HG03095 (cell line): Measurements from ENCODE around the gene WDR33.
A peak's percentile ranks its signal among the peaks of the same experiment; 100 is the strongest.
"Not testable (repeated sequence)": the region's sequence is repeated elsewhere in the genome, so short reads cannot be mapped to it uniquely, and the experiment has no call there.

Experiments used
- ATAC-seq: cut with Tn5 transposase; IDR thresholded peaks from one replicate; pipeline ENCODE4 v1.9.1; 2021; ENCODE audit warnings: moderate library complexity; ENCODE audit not compliant: unreplicated experiment

WDR33 gene

DNA sequence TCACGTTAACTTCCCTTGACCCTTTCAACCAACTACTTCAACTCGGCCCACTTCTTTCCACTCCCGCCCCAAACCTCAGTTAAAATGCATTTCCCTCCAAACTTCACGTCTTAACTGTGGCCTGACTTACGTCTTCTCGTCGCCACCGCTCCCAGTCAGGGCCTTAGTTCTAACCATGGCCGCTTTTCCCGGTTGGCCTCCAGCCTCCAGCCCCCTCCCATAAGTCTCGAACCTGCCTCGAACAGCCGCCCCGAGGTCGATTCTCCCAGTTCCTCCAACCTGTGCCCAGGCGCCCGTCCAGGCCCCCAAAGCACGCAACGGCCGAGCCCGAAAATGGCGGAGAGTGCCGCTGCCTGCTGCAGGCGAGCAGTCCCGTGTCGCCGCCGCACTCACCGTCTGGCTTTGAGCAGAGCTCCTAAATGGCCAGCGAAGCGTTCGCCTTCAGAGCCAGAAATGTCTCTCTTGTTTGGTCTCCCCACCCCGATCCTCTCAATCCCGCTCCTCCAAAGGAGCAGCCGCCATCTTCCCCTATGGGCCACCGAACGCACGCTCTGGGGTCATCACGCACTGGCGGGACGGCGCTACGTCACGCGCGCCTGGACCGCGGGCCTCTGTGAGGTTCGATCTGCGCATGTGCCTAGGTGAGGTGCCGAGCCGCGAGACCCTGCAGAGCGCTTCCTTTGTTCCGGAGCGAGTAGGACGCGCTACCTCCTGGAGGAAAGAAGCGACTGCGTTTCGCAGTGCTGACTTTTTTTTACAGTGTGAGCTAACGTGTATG, at the start of gene WDR33:
WDR33 (minus strand) TSS at position 553 of the 778 bp plus-strand sequence. CDS start 40,190 bp downstream, outside the sequence.
- peak; percentile 98 for ATAC-seq

DNA sequence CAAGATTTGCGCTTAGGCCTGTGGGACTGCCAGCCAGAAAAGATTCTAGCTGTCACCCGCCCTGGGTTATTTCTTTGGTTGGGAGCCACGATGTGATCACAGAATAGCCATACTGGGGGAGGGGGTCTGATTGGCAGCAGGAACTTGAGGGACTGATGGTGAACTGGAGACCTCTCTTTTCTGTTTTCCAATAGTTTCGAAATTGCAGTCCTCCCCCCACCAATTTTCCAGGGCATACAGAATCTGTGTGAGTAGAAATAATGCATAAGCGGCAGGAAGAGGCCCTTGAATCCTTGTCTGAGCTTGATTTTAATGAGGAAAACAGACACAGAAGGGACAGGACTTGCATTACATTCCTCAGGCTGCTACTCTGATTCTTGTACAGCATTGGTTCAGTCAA, 49.2 kb upstream of the WDR33 start:
- ATAC-seq, result no peak

DNA sequence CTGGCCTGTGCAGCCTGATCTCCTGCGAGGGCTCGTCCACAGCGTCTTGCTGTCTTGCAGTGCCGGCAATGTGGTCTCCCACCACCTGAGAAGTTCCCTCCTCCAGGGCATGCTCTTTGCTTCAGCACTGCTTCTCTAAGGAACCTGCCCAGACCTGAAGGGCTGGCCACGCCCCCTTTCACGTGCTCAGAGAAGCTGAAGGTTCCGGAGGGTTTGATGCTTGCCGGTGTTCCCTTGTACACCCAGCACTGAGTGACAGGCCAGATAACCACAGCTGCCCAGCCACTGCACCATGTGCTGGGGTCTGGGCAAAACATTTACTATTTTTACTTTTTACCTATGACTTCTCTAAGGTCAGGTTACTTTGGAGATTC, 48.7 kb upstream of the WDR33 start:
- no peak for ATAC-seq

DNA sequence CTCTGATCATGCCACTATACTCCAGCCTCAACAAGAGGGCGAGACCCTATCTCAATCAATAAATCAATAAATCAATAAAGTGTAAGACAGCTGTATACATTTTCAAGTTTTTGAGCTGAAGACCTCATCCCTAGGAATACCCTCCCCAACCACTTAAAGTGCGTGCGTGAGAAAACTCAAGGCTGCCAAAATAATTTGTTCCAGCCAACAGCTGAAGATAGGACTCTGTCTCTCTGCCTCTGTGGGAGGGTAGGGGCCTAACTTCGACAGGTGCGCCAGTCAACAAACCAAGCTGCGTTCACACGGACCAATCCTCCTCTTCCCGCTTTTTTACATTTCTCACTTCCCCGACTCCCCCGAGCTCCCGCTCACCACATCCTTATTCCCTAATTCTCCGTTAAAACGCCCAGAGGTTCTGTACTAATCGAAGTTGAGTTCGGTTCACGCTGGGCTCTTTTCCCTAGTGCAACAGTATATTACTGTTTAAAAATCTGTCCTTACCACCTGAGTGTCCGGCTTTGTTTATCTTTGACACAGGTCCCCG, 46.4 kb upstream of the WDR33 start:
- no peak for ATAC-seq

DNA sequence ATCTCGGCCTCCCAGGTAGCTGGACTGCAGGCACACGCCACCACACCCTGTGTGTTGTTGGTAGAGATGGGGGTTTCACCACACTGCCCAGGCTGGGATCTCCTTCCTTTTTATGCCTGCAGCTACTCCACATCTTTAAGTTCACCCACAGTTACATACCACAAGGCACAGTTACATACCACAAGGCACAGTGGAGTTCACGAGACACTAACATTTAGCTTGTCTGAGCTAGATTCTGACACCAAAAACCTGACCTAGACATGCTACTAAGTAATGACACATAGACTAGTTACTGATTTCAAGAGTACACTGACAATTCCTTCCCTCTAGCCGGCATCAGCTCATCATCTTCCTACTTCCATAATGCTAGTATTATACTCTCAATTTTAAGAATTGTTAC, 42.7 kb upstream of the WDR33 start:
- no peak for ATAC-seq

DNA sequence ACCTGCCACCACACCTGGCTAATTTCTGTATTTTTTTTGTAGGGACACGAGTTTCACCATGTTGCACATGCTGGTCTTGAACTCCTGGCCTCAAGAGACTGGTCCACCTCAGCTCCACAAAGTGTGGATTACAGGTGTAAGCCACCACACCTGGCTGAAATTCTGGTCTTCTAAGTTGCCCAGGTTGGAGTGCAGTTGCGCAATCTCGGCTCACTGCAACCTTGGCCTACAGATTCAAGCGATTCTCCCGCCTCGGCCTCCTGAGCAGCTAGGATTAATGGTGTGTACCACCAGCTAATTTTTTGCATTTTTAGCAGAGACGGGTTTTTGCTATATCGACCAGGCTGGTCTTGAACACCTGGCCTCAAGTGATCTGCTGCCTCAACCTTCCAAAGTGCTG, 41.4 kb upstream of the WDR33 start:
- ATAC-seq, result no peak

DNA sequence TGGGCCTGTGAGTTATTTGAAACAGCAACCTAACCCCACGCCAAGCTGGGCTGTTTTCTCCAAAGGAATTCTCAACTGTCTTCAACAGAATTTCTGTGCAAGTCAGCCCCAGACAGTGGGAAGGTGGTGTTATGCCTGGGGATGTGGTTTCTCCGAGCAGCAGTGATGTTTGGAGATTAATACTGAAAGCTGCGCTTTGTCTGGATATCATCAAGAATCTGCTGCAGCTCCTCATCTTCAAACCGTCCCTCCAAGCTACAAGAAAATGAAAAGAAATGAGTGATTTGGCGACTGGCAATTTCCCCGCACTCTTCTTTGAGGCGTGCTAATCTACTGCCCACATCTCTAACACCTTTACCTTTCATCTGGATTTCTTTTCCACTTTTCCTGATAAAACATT, 37.0 kb upstream of the WDR33 start:
- ATAC-seq, result no peak

DNA sequence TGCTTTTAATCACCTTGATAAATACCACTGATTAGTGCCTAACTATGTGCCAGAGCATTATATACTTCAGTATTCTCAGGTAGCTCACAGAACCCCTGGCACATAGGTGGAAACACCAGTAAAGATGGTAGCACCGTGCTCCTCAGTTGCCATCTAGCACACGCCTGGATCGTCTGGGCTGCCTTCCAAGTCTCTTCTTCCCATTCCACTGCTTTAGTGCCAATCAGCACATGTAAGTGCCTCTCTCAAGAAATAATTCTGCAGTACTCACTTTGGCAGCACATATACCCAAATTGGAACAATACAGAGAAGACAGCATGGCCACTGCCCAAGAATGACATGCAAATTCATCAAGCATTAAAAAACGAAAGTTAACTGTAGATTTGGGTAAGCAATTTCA, 34.0 kb upstream of the WDR33 start:
- ATAC-seq, result no peak

DNA sequence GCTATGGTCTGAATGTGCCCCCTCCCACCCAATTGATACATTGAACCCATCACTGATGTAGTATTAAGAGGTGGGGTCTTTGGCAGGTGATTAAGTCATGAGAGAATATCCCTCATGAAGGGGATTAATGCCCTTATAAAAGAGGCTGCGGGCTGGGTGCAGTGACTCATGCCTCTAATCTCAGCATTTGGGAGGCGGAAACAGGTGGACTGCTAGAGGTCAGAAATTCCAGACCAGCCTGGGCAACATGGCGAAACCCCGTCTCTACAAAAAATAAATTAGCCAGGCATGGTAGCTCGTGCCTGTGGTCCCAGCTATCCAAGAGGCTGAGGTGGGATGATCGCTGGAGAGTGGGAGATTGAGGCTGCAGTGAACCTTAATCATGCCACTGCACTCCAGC, 32.7 kb upstream of the WDR33 start:
- no peak for ATAC-seq

DNA sequence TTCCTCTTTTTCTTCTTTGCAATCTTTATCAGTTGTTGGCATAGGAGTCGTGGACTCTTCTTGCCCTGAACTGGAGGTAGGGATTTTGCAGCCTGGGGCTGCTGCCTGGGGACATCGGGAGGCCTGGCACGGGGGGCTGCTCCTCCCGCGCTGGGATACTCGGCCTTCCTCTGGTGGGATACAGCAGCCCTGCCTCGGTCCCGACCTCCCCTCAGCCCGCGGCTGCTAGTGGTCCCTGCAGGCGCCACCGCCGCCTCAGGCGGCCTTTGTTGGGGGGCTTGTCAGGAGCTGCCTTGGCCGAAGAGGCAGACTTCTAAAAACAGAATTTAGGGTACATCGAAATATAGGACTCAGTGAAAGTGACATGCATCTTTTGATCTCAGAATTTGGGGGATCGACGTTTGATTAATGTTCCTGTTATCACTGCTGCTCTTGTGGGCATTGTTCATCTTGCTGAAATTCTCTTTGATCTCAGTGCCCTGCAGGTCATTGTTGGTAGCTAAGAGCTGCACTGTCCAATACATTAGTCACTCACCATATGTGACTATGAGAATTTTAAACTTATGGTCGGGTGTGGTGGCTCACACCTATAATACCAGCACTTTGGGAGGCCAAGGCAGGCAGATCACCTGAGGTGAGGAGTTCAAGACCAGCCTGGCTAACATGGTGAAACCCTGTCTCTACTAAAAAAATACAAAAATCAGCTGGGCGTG, 30.7 kb upstream of the WDR33 start:
- ATAC-seq, result no peak

DNA sequence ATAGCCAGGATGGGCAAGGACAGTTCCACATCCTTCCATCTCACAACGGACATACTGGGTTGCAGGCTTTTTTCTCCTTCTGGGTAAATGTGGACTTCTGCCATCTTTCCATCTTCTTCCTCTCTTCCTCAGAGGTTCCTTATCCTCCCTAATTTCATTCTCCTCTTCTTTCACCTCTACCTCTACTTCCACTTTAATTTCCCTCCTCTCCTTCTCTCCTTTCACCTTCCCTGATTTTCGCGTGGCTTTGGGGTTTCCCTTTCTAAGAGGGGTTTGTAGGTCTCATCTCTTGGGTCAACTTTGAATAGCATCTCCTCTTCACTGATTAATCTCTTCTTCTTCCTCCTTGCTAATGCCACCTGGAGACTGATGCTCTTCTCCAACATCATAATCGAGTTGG, 29.9 kb upstream of the WDR33 start:
- ATAC-seq, result no peak

DNA sequence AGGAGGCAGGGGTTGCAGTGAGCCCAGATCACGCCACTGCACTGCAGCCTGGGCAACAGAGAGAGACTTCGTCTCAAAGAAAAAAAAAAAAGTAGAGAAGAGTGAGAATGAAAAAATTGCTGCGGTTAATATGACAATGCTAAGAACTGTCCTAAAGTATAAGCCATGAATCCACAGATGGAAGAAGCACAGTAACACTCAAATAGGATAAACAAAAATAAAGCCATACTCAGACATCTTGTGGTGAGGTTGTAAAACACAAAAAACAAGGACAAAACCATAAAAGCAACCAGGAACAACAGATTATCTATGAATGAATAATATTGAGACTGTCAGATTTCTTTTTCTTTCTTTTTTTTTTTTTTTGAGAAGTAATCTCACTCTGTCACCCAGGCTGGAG, 24.0 kb upstream of the WDR33 start:
- no peak for ATAC-seq

DNA sequence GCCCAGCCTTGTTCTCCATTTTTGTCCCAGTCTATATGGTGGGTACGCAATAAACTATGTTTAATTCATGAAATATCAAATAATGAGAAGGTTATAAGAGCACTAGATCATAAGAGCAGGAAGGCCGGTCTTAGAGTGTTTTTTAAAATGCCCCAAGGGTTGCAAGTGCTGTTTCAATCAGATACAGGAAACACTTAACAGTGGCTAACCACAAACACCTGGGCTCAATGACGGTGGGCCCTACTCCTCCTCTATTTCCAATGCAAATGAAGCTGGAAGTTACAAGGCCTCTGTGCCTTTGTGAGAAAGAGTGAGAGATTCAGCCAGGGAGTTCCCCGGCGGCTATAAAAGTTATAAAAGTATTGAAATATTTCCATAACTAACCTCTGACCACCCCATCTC, 18.9 kb upstream of the WDR33 start:
- peak; percentile 99 for ATAC-seq

DNA sequence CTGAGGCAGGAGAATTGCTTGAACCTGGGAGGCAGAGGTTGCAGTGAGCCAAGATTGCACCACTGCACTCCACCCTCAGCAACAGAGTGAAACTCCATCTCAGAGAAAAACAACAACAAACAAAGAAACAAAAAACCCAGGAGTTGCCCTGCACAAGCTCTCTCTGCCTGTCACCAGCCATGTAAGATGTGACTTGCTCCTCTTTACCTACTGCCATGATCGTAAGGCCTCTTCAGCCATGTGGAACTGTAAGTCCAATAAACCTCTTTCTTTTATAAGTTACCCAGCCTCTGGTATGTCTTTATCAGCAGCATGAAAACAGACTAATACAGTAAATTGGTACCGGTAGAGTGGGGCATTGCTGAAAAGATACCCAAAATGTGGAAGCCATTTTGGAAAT, 15.7 kb upstream of the WDR33 start:
- not testable (repeated sequence) for ATAC-seq

DNA sequence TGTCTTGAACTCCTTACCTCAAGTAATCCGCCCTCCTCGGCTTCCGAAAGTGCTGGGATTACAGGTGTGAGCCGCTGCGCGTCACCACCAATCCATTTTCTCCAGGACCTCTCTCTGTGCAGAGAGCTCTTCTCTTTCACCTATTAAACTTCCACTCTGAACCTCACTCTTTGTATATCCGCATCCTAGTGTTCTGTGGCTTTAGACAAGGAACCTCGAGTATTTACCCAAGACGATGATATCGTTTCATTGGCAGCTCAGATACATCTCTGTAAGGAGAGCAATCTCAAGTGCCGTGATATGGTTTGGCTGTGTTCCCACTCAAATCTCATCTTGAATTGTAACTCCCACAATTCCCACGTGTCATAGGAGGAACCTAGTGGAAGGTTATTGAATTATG, 15.1 kb upstream of the WDR33 start:
- no peak for ATAC-seq

DNA sequence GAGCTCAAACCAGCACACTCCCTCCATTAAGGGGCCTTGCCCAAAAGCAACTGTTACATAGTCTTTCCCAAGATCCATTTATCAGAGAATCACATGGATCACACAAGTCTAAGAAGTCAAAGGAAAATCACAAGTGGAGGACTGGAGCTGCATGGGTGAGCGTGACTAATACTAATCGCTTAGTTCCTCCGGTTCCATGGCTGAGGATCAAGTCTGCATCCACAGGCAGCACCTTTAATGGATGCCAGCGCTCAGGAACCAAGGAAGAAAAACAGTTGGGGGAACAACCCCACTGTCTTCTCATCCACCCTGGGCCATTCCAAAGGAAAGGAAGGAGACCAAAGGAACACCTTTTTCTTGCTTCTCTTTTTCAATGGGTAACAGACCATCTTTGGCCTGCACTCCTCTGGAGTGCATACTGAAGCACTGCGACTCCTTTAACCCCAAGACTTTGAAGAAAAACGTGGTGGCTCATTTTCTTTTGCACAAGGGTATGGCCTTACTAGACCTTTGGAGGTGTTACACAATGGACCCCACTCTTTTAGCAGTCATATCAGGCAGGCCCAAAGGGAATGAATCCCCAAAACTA, 9.2 kb upstream of the WDR33 start:
- no peak for ATAC-seq

DNA sequence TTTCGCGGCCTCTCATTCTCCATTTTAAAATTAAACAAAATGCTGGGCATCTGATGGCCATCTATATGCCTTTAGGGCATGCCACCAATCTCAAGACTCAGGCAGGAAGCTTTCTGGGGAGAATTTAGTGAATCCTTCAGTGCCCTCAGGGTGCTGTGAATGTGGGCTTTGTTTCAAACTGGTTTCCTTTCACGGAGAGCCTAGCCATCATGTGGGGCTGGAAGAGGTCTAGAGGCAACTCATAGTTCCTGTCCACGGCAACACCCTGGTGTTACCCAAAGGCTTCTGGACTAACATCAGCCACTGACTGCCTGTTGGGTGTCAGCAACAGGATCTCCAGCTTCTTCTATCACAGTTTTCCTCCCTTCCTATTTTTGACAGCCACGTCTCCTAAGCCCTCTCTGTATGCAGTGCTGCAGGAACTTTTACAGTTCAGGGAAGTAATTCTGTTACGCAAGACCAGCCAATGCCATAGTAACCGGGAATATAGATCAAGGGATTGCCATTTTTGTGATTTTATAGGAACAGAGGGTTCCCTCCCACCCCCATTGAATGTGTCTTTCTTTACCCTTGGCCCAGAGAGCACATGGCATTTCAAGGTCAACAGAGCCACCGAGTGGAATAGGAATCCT, 7.9 kb upstream of the WDR33 start:
- no peak for ATAC-seq

DNA sequence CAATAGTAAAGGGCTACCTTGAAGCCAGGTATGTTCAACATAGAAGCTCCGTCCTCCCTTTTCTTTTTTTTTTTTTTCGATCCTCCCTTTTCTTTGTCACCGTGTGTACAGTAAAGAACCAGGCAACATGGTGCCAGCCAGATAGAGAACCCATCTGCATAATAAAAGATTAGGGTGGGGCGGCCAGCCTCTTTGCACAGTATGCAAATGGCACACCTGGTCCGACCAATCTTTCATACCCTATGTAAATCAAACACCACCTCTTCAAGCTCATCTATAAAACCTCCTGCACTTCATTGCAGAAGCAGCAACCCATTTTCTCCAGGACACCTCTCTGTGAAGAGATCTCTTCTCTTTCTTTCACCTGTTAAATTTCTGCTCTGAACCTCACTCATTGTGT, 7.3 kb upstream of the WDR33 start:
- ATAC-seq, result no peak

DNA sequence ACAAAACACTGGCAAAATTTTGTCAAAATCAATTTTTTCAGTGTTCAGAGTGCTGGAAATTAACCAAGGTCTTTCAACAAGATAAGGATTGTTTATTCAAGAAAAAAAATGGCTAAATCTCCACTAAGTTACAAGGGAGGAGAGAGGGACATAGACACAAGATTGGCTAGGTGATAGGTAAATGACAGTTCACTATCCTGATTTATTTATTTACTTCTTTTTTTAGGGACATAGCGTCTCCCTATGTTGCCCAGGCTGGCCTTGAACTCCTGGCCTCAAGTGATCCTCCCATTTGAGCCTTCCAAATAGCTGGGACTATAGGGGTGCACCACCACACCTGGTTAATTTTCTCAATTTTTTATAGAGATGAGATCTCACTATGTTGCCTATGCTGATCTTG, 3.7 kb upstream of the WDR33 start:
- ATAC-seq, result no peak

DNA sequence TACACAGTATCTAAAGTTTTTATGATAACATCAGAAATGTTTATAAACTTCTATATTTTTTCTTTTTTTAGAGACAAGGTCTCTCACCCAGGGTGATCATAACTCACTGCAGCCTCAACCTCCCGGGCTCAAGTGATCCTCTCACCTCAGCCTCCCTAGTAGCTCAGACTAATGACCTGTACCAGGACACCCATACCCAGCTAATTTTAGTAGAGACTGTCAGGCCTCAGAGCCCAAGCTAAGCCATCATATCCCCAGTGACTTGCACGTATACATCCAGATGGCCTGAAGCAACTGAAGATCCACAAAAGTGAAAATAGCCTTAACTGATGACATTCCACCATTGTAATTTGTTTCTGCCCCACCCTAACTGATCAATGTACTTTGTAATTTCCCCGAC, 1.5 kb upstream of the WDR33 start:
- not testable (repeated sequence) for ATAC-seq
